Motor neuron (in vitro differentiated cells): Measurements from ENCODE around the gene DTD2. TPM values are rescaled to one million over a fixed set of nuclear protein-coding genes. Genes with fewer than 3 reads are reported as not detected.

Experiments
- total RNA-seq, 8 experiments: library from RNA; unstranded; fragments of 300-600 nt; gene quantifications; 2 replicates each; pipeline versions ENCODE4 v1.2.3 to v1.2.4, GENCODE V29; 2022

Gene DTD2
- total RNA-seq, 8 experiments from 2014 or later, result 16.1 to 29.3 (median 23.3) TPM

Other genes with a start within 250 kb of the DTD2 start
- gene HECTD1, start 249.7 kb downstream of the DTD2 start, total RNA-seq, result 100 to 1,000 TPM in 7 of 8 experiments, 10 to 100 TPM in 1; 98.6 to 560 (median 132) TPM
- 10 to 100 TPM in 7 of 8 experiments, 1 to 10 TPM in 1; 9.2 to 54.6 (median 22.9) TPM for gene HEATR5A, start 37.0 kb downstream of the DTD2 start, total RNA-seq
- under 1 TPM in 1 of 8 experiments, not detected in 7; 0.62 TPM for gene GPR33, start 30.5 kb upstream of the DTD2 start, total RNA-seq
- gene NUBPL, start 103.9 kb upstream of the DTD2 start, total RNA-seq, result 10 to 100 TPM in 7 of 8 experiments, 1 to 10 TPM in 1; 8.8 to 18.2 (median 10.7) TPM